HCT116 (cell line): Measurements from ENCODE around the gene MAML2. TPM values are rescaled to one million over a fixed set of nuclear protein-coding genes. Genes with fewer than 3 reads are reported as not detected.

Experiments
- ATAC-seq: fragments of 200-7000 bp; cut with Tn5 transposase; 2 replicates; pipeline ENCODE4 v1.9.1; 2020; ENCODE audit warnings: mild to moderate bottlenecking, moderate library complexity
- BruUV-seq: library from RNA; stranded (reverse); fragments of 400-500 nt; replicated peaks from 2 replicates; lab custom pipeline; 2021; lab: Mats Ljungman, UMichigan
- CTCF ChIA-PET: fragments of 300-600 bp; sonication (Branson Sonifier 250); formaldehyde crosslinking; loops from one replicate; lab custom pipeline; 2021; ENCODE audit warnings: antibody characterized with exemption; lab: Charles Lee
- POLR2A ChIA-PET: fragments of 300-600, 350-600 bp; sonication (Branson Sonifier 250); formaldehyde crosslinking; loops from one replicate; lab custom pipeline; 2021; ENCODE audit warnings: antibody characterized with exemption; lab: Charles Lee
- RAD21 ChIA-PET, 2 experiments: fragments of 300-600 bp; sonication (Branson Sonifier 250); formaldehyde crosslinking; loops; one replicate each; lab custom pipeline; 2023; ENCODE audit warnings: low total read pairs in 2 of 2; ENCODE audit not compliant: uncharacterized antibody in 2 of 2, unreplicated experiment in 2 of 2, low non-redundant PET in 1 of 2; lab: Charles Lee
- DNase-seq: peaks from one replicate; pipeline ENCODE4 v3.0.0-alpha.2; 2010; ENCODE audit warnings: low read depth, low spot score
- H2AFZ ChIP-seq: fragments of 200-600 bp; shearing (Covaris generic), sonication (generic); 2 replicates; pipeline ENCODE4 v1.6.1; 2017; ENCODE audit warnings: low read depth, mixed run types, mixed read lengths, antibody characterized with exemption, low read length; ENCODE audit not compliant: poor library complexity, severe bottlenecking
- H3K27ac ChIP-seq: 2 replicates; pipeline ENCODE4 v1.5.1; 2012; ENCODE audit warnings: low read depth, low read length
- H3K27me3 ChIP-seq: fragments of 200-600 bp; sonication (generic); 2 replicates; pipeline ENCODE4 v1.6.1; 2016; ENCODE audit warnings: mixed run types, low read length, mixed read lengths; ENCODE audit not compliant: insufficient read depth
- H3K36me3 ChIP-seq, 2 experiments: fragments of 200-500 bp in 1 of 2; fragments of 200-600 bp in 1 of 2; sonication (Bioruptor generic) in 1 of 2; sonication (generic) in 1 of 2; 2 replicates each; pipeline versions ENCODE4 v1.5.1 to v1.6.1; 2014 to 2016; ENCODE audit warnings: low read length in 2 of 2, inconsistent platforms in 1 of 2, mixed read lengths in 1 of 2, mixed run types in 1 of 2; ENCODE audit not compliant: insufficient read depth in 2 of 2, control insufficient read depth in 1 of 2
- H3K4me1 ChIP-seq, 2 experiments: fragments of 200-600 bp in 1 of 2; sonication (generic) in 1 of 2; 2 replicates each; pipeline versions ENCODE4 v1.5.1 to v1.6.1; 2012 to 2017; ENCODE audit warnings: low read length in 2 of 2, inconsistent platforms in 1 of 2, mild to moderate bottlenecking in 1 of 2, mixed read lengths in 1 of 2, mixed run types in 1 of 2, moderate library complexity in 1 of 2; ENCODE audit not compliant: insufficient read depth in 2 of 2, control insufficient read depth in 1 of 2
- H3K4me2 ChIP-seq: fragments of 200-600 bp; sonication (generic); 2 replicates; pipeline ENCODE4 v1.6.1; 2017; ENCODE audit warnings: mixed run types, low read length, mixed read lengths
- H3K4me3 ChIP-seq, 2 experiments: fragments of 200-600 bp in 1 of 2; sonication (generic) in 1 of 2; replicated peaks in 1 of 2; 2 replicates each; pipeline ENCODE4 v1.5.1; 2011 to 2016; ENCODE audit warnings: low read length in 2 of 2, control low read depth in 1 of 2, low read depth in 1 of 2, mild to moderate bottlenecking in 1 of 2, mixed read lengths in 1 of 2, mixed run types in 1 of 2
- H3K79me2 ChIP-seq: fragments of 200-600 bp; sonication (generic); 2 replicates; pipeline ENCODE4 v1.6.1; 2017; ENCODE audit warnings: mild to moderate bottlenecking, mixed run types, low read length, moderate library complexity, mixed read lengths; ENCODE audit not compliant: insufficient read depth
- H3K9ac ChIP-seq: fragments of 200-600 bp; sonication (generic); 2 replicates; pipeline ENCODE4 v1.6.1; 2016; ENCODE audit warnings: low read length, mixed read lengths
- H3K9me2 ChIP-seq: fragments of 200-600 bp; sonication (generic), shearing (Covaris generic); 2 replicates; pipeline ENCODE4 v1.6.1; 2017; ENCODE audit warnings: mixed run types, mild to moderate bottlenecking, moderate library complexity; ENCODE audit not compliant: insufficient read depth
- H3K9me3 ChIP-seq, 2 experiments: fragments of 200-500 bp in 1 of 2; fragments of 200-600 bp in 1 of 2; sonication (Bioruptor generic) in 1 of 2; sonication (generic) in 1 of 2; 2 replicates each; pipeline ENCODE4 v1.6.1; 2014 to 2017; ENCODE audit warnings: low read length in 2 of 2, mixed read lengths in 2 of 2, inconsistent platforms in 1 of 2, low read depth in 1 of 2, mild to moderate bottlenecking in 1 of 2, mixed run types in 1 of 2, moderate library complexity in 1 of 2; ENCODE audit not compliant: control insufficient read depth in 1 of 2, insufficient read depth in 1 of 2
- H4K20me1 ChIP-seq: fragments of 200-600 bp; sonication (generic), shearing (Covaris generic); 2 replicates; pipeline ENCODE4 v1.6.1; 2017; ENCODE audit warnings: mixed run types, mild to moderate bottlenecking, moderate library complexity; ENCODE audit not compliant: insufficient read depth
- ATF3 ChIP-seq: IDR thresholded peaks from 2 replicates; pipeline ENCODE4 v1.6.1; 2012
- CBX3 ChIP-seq: IDR thresholded peaks from 2 replicates; pipeline ENCODE4 v1.6.1; 2012; ENCODE audit warnings: low read depth
- CEBPB ChIP-seq: IDR thresholded peaks from 2 replicates; pipeline ENCODE4 v1.6.1; 2012; ENCODE audit warnings: low read depth
- CTCF ChIP-seq, 3 experiments: fragments of 200-600 bp in 1 of 3; sonication (generic) in 1 of 3; IDR thresholded peaks in 2 of 3; conservative IDR thresholded peaks in 1 of 3; 2 replicates each; pipeline ENCODE4 v1.5.1; 2012 to 2017; ENCODE audit warnings: low read depth in 2 of 3, low read length in 2 of 3, antibody characterized with exemption in 1 of 3, borderline replicate concordance in 1 of 3, control low read depth in 1 of 3, mild to moderate bottlenecking in 1 of 3, mixed read lengths in 1 of 3, mixed run types in 1 of 3, moderate library complexity in 1 of 3; ENCODE audit not compliant: insufficient read depth in 1 of 3
- EGR1 ChIP-seq: IDR thresholded peaks from 2 replicates; pipeline ENCODE4 v1.6.1; 2012; ENCODE audit warnings: low read depth
- ELF1 ChIP-seq: IDR thresholded peaks from 2 replicates; pipeline ENCODE4 v1.6.1; 2012; ENCODE audit warnings: low read depth, borderline replicate concordance
- EZH2 ChIP-seq: fragments of 200-600 bp; sonication (generic); IDR thresholded peaks from 2 replicates; pipeline ENCODE4 v1.6.1; 2017; ENCODE audit warnings: antibody characterized with exemption, mixed run types
- EZH2phosphoT487 ChIP-seq: fragments of 200-600 bp; IDR thresholded peaks from 2 replicates; pipeline ENCODE4 v1.6.1; 2018; ENCODE audit warnings: antibody characterized with exemption, borderline replicate concordance
- FOSL1 ChIP-seq: IDR thresholded peaks from 2 replicates; pipeline ENCODE4 v1.6.1; 2012; ENCODE audit warnings: low read depth
- JUND ChIP-seq: IDR thresholded peaks from 2 replicates; pipeline ENCODE4 v1.6.1; 2012
- MAX ChIP-seq: IDR thresholded peaks from 2 replicates; pipeline ENCODE4 v1.6.1; 2012
- RAD21 ChIP-seq: IDR thresholded peaks from 2 replicates; pipeline ENCODE4 v1.6.1; 2012; ENCODE audit warnings: low read depth, mild to moderate bottlenecking
- SP1 ChIP-seq: IDR thresholded peaks from 2 replicates; pipeline ENCODE4 v1.6.1; 2012; ENCODE audit warnings: low read depth
- SRF ChIP-seq: IDR thresholded peaks from 2 replicates; pipeline ENCODE4 v1.6.1; 2012; ENCODE audit warnings: low read depth
- TCF7L2 ChIP-seq: IDR thresholded peaks from 2 replicates; pipeline ENCODE4 v1.7.0; 2011; ENCODE audit warnings: borderline replicate concordance, inconsistent platforms; ENCODE audit not compliant: insufficient read depth, insufficient read length; ENCODE audit errors: extremely low read depth
- ZBTB33 ChIP-seq: IDR thresholded peaks from 2 replicates; pipeline ENCODE4 v1.6.1; 2011; ENCODE audit warnings: mild to moderate bottlenecking, low read length, moderate library complexity; ENCODE audit not compliant: insufficient replicate concordance; ENCODE audit errors: extremely low read depth
- ZFX ChIP-seq: fragments of 450-650 bp; IDR thresholded peaks from 2 replicates; pipeline ENCODE4 v1.6.1; 2017
- ZNF274 ChIP-seq: fragments of 200-500 bp; sonication (Bioruptor generic); IDR thresholded peaks from 2 replicates; pipeline ENCODE4 v1.6.1; 2014; ENCODE audit warnings: mild to moderate bottlenecking, low read depth, low read length, inconsistent platforms
- intact Hi-C: fragments of 100-400 bp; cut with micrococcal nuclease; formaldehyde crosslinking; loops from 2 replicates; pipeline ENCODE4 v1.10.0; 2022
- total RNA-seq: library from RNA; stranded (reverse); gene quantifications from one replicate; pipeline ENCODE4 v1.2.1, GENCODE V29; 2021; ENCODE audit not compliant: unreplicated experiment

The MAML2 gene
- total RNA-seq, 1 experiment from 2014 or later = 2.6 TPM

GRCh38 chr11:96073536-96073935, 269.5 kb downstream of the MAML2 start:
- Histone ChIP-seq H3K9ac (no peak overlapping the region), H3K9me3 (no peaks in the 10 kb centered on the region), H3K4me1 (no peaks in the 10 kb centered on the region), H2AFZ (no peak overlapping the region), H4K20me1 (no peaks in the 10 kb centered on the region), H3K79me2 (no peaks in the 10 kb centered on the region), H3K27me3 (no peaks in the 10 kb centered on the region), H3K4me2 (no peak overlapping the region), H3K9me2 (no peaks in the 10 kb centered on the region), H3K4me3 (no peak overlapping the region), H3K36me3 (no peaks in the 10 kb centered on the region), H3K27ac (no peak overlapping the region)
- no peak for TF ChIP-seq FOSL1
- intact Hi-C loops = no loop called here
- DNase-seq (no peak), ATAC-seq (no peak)
- ChIA-PET RAD21 (no interaction called here), CTCF (no interaction called here), POLR2A (no interaction called here)
- BruUV-seq = no TSS peak

- Histone ChIP-seq H2AFZ (no peak overlapping the region), H3K4me3 (no peak overlapping the region), H3K9ac (no peak overlapping the region), H3K79me2 (no peaks in the 10 kb centered on the region), H3K36me3 (no peaks in the 10 kb centered on the region), H3K9me3 (no peaks in the 10 kb centered on the region), H3K4me1 (peaks cover 5% of the 10 kb centered on the region in 2 experiments; a peak in 2 of 4 replicates), H4K20me1 (no peaks in the 10 kb centered on the region), H3K27ac (no peak overlapping the region), H3K9me2 (no peaks in the 10 kb centered on the region), H3K4me2 (no peak overlapping the region), H3K27me3 (no peaks in the 10 kb centered on the region)
- CTCF ChIA-PET = interaction anchor here (2.0 kb wide), 1 partner anchor 18 kb away, joined by 6 read pairs; no protein-coding TSS in a partner anchor
- intact Hi-C loops = no loop called here
- no peak for ATAC-seq
- RAD21 ChIA-PET = no interaction called here
- BruUV-seq = no TSS peak
- no peak for DNase-seq
- POLR2A ChIA-PET = interaction anchor here (1.3 kb wide), 1 partner anchor 8 kb away, joined by 4 read pairs; no protein-coding TSS in a partner anchor
- no peak for TF ChIP-seq ELF1
- no peak for TF ChIP-seq ZFX
- no peak for TF ChIP-seq ATF3
- TF ChIP-seq JUND = no peak
- TF ChIP-seq TCF7L2 = no peak
- no peak for TF ChIP-seq MAX
- no peak for TF ChIP-seq EZH2
- no peak for TF ChIP-seq CTCF (IDR thresholded peaks at IDR 0.05 in 2 of 3, conservative IDR thresholded peaks at IDR 0.05 in 1 of 3; ENCODE audit: borderline replicate concordance in 1 of 3, insufficient read depth in 1 of 3, low read depth in 2 of 3, low read length in 2 of 3)
- no peak for TF ChIP-seq FOSL1
- TF ChIP-seq RAD21 = no peak
- no peak for TF ChIP-seq CBX3
- TF ChIP-seq ZNF274 = no peak
- no peak for TF ChIP-seq EGR1
- no peak for TF ChIP-seq SP1
- TF ChIP-seq ZBTB33 = no peak
- no peak for TF ChIP-seq EZH2phosphoT487
- no peak for TF ChIP-seq CEBPB
- TF ChIP-seq SRF = no peak
These were observed 270.4 kb downstream of the MAML2 start for GRCh38 chr11:96072592-96072991.
